CD8-positive, alpha-beta memory T cell (primary cell): ENCODE measurements around the gene GPR161. TPM values are rescaled to one million over a fixed set of nuclear protein-coding genes. Genes with fewer than 3 reads are reported as not detected.
A peak's percentile ranks its signal among the peaks of the same experiment; 100 is the strongest.
"Not testable (repeated sequence)": the region's sequence is repeated elsewhere in the genome, so short reads cannot be mapped to it uniquely, and the experiment has no call there.

Source experiments
- CTCF ChIA-PET: fragments of 350-600 bp; sonication (Branson Sonifier 250); formaldehyde crosslinking; loops from one replicate; lab custom pipeline; 2021; ENCODE audit warnings: antibody characterized with exemption; lab: Charles Lee
- POLR2A ChIA-PET: fragments of 350-600 bp; sonication (Branson Sonifier 250); formaldehyde crosslinking; loops from one replicate; lab custom pipeline; 2021; ENCODE audit warnings: antibody characterized with exemption; lab: Charles Lee
- DNase-seq, 5 donors: peaks; one replicate each; pipeline versions ENCODE4 v3.0.0 to v3.0.0-alpha.2; 2020 to 2022; ENCODE audit warnings: mixed read lengths in 1 of 5
- H3K27ac ChIP-seq: one replicate; pipeline ENCODE4 v1.7.0; 2013; ENCODE audit warnings: low read depth, mild to moderate bottlenecking, low read length, moderate library complexity
- H3K27me3 ChIP-seq: 2 replicates; pipeline ENCODE4 v1.7.0; 2013; ENCODE audit warnings: low read length, mild to moderate bottlenecking; ENCODE audit not compliant: insufficient read depth, poor library complexity, severe bottlenecking
- H3K36me3 ChIP-seq: 2 replicates; pipeline ENCODE4 v1.7.0; 2013; ENCODE audit warnings: mild to moderate bottlenecking, low read length, moderate library complexity; ENCODE audit not compliant: insufficient read depth
- H3K4me1 ChIP-seq: 2 replicates; pipeline ENCODE4 v1.7.0; 2013; ENCODE audit warnings: mild to moderate bottlenecking, low read length, moderate library complexity; ENCODE audit not compliant: insufficient read depth
- H3K4me3 ChIP-seq: 2 replicates; pipeline ENCODE4 v1.7.0; 2013; ENCODE audit warnings: mild to moderate bottlenecking, low read length
- H3K9me3 ChIP-seq: 2 replicates; pipeline ENCODE4 v1.7.0; 2013; ENCODE audit warnings: mild to moderate bottlenecking, low read length
- H3K27ac Mint-ChIP-seq, 8 donors: one replicate each; pipeline ENCODE4 v1.8.0; 2020 to 2021; ENCODE audit warnings: mixed read lengths in 8 of 8, mild to moderate bottlenecking in 6 of 8, inconsistent platforms in 3 of 8, moderate library complexity in 3 of 8
- H3K27me3 Mint-ChIP-seq, 2 donors: one replicate each; pipeline ENCODE4 v1.8.0; 2020 to 2021; ENCODE audit warnings: mixed read lengths in 2 of 2, mild to moderate bottlenecking in 1 of 2, moderate library complexity in 1 of 2
- H3K36me3 Mint-ChIP-seq, 3 donors: one replicate each; pipeline ENCODE4 v1.8.0; 2020 to 2021; ENCODE audit warnings: mixed read lengths in 3 of 3, inconsistent platforms in 1 of 3, mild to moderate bottlenecking in 1 of 3
- H3K4me1 Mint-ChIP-seq, 3 donors: one replicate each; pipeline ENCODE4 v1.8.0; 2020 to 2021; ENCODE audit warnings: mixed read lengths in 3 of 3, inconsistent platforms in 1 of 3, mild to moderate bottlenecking in 1 of 3
- H3K4me3 Mint-ChIP-seq, 7 donors: one replicate each; pipeline ENCODE4 v1.8.0; 2020 to 2021; ENCODE audit warnings: mixed read lengths in 7 of 7, mild to moderate bottlenecking in 6 of 7, moderate library complexity in 4 of 7, inconsistent platforms in 2 of 7
- H3K9me3 Mint-ChIP-seq, 5 donors: one replicate each; pipeline ENCODE4 v1.8.0; 2020 to 2022; ENCODE audit warnings: mixed read lengths in 5 of 5, mild to moderate bottlenecking in 3 of 5, moderate library complexity in 2 of 5, inconsistent platforms in 1 of 5
- polyA plus RNA-seq: library from polyadenylated mRNA; unstranded; fragments of 300-500 nt; fragmentation: Illumina TruSeq; gene quantifications from one replicate; pipeline ENCODE4 v1.2.3, GENCODE V29; 2021
- total RNA-seq, 2 experiments: library from RNA; stranded (reverse); gene quantifications; one replicate each; pipeline ENCODE4 v1.2.3, GENCODE V29; 2021

Gene GPR161
- total and polyA plus RNA-seq, 3 experiments from 2014 or later = 0.10 to 0.73 (median 0.48) TPM

DNA sequence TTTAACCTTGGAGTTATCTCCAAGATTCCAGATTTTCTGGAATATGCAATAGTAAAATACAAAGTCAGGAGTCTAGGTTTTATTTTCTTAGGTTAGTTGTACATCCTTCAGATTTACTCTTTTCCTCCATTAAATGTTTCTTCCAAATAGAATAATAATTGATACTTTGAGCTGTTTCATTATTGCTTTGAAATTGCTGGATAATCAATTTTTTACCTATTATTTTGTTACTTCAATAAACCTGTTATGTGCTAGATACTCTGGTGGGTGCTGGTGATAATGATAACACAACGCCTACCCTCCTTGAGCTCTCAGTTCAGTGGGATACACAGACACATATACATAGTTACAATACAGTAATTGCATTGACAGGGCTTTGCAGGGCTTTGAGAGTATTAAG, 79.4 kb downstream of the GPR161 start:
- H3K9me3 Mint-ChIP-seq = peaks cover 0 to 4% (median 2%) of the 10 kb centered on the region in 5 donors
- no peak overlapping the region for H3K4me3 Mint-ChIP-seq
- CTCF ChIA-PET = no interaction called here
- no peak overlapping the region for H3K27ac Mint-ChIP-seq
- no peaks in the 10 kb centered on the region for H3K27me3 Mint-ChIP-seq
- H3K4me1 Mint-ChIP-seq = peaks cover 14 to 23% (median 17%) of the 10 kb centered on the region in 3 donors
- H3K36me3 Mint-ChIP-seq = peaks cover 4 to 29% (median 4%) of the 10 kb centered on the region in 3 donors
- POLR2A ChIA-PET = no interaction called here
- no peak overlapping the region for H3K27ac ChIP-seq
- no peaks in the 10 kb centered on the region for H3K9me3 ChIP-seq
- H3K4me3 ChIP-seq = no peak overlapping the region
- no peaks in the 10 kb centered on the region for H3K4me1 ChIP-seq
- no peaks in the 10 kb centered on the region for H3K36me3 ChIP-seq
- no peak for DNase-seq
- no peaks in the 10 kb centered on the region for H3K27me3 ChIP-seq

GRCh38 chr1:168056152-168056551, 80.6 kb downstream of the GPR161 start:
- H3K4me3 ChIP-seq, POLR2A ChIA-PET, H3K36me3 ChIP-seq, H3K27me3 ChIP-seq, H3K27me3 Mint-ChIP-seq, H3K9me3 ChIP-seq, CTCF ChIA-PET, H3K9me3 Mint-ChIP-seq, DNase-seq, H3K4me3 Mint-ChIP-seq, H3K4me1 ChIP-seq, H3K27ac Mint-ChIP-seq, H3K27ac ChIP-seq: not testable (repeated sequence)
- Mint-ChIP-seq H3K4me1 (peaks cover 14 to 23% (median 17%) of the 10 kb centered on the region in 3 donors), H3K36me3 (peaks cover 4 to 32% (median 4%) of the 10 kb centered on the region in 3 donors)

DNA sequence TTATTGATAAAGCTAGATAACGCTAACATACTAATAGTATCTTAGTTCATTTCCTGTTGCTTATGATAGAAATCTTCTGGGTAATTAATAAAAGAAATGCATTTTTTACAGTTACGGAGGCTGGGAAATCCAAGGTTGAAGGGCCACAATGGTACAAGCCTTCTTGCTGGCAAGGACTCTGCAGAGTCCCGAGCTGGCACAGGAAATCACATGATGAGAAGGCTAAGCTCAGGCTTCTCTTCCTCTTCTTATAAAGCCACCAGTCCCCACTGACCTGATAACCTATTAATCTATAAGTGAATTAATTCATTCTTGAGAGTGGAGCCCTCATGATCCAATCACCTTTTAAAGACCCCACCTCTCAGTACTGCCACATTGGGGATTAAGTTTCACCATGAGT, 82.6 kb downstream of the GPR161 start:
- ChIA-PET POLR2A (no interaction called here), CTCF (no interaction called here)
- Histone ChIP-seq H3K9me3 (no peaks in the 10 kb centered on the region), H3K4me1 (no peaks in the 10 kb centered on the region), H3K36me3 (no peaks in the 10 kb centered on the region), H3K27ac (no peak overlapping the region), H3K27me3 (no peaks in the 10 kb centered on the region), H3K4me3 (no peak overlapping the region)
- DNase-seq = no peak
- Mint-ChIP-seq H3K4me3 (peak overlapping the region in 1 of 7 donors; percentile 29), H3K36me3 (peaks cover 3 to 34% (median 4%) of the 10 kb centered on the region in 3 donors), H3K27ac (peak overlapping the region in 2 of 8 donors; percentile 5 to 43), H3K4me1 (peaks cover 11 to 19% (median 17%) of the 10 kb centered on the region in 3 donors), H3K9me3 (peaks cover 0 to 4% (median 2%) of the 10 kb centered on the region in 5 donors), H3K27me3 (no peaks in the 10 kb centered on the region)

GRCh38 chr1:168053681-168054080, 83.0 kb downstream of the GPR161 start:
- Mint-ChIP-seq H3K9me3 (peaks cover 0 to 4% (median 2%) of the 10 kb centered on the region in 5 donors), H3K36me3 (peaks cover 3 to 35% (median 4%) of the 10 kb centered on the region in 3 donors), H3K27me3 (no peaks in the 10 kb centered on the region), H3K4me1 (peaks cover 11 to 19% (median 17%) of the 10 kb centered on the region in 3 donors), H3K27ac (peak overlapping the region in 3 of 8 donors; percentile 24 to 55 (median 43)), H3K4me3 (no peak overlapping the region)
- no peak for DNase-seq
- H3K9me3 ChIP-seq = no peaks in the 10 kb centered on the region
- ChIA-PET POLR2A (no interaction called here), CTCF (no interaction called here)
- no peak overlapping the region for H3K4me3 ChIP-seq
- H3K4me1 ChIP-seq = no peaks in the 10 kb centered on the region
- no peak overlapping the region for H3K27ac ChIP-seq
- H3K36me3 ChIP-seq = no peaks in the 10 kb centered on the region
- no peaks in the 10 kb centered on the region for H3K27me3 ChIP-seq

GRCh38 chr1:168050880-168051279, 85.8 kb downstream of the GPR161 start:
- H3K4me3 ChIP-seq = no peak overlapping the region
- Mint-ChIP-seq H3K9me3 (peaks cover 0 to 2% (median 2%) of the 10 kb centered on the region in 5 donors), H3K27ac (no peak overlapping the region), H3K4me1 (peaks cover 11 to 19% (median 17%) of the 10 kb centered on the region in 3 donors), H3K4me3 (no peak overlapping the region), H3K27me3 (no peaks in the 10 kb centered on the region), H3K36me3 (peaks cover 3 to 29% (median 7%) of the 10 kb centered on the region in 3 donors)
- H3K4me1 ChIP-seq = no peaks in the 10 kb centered on the region
- no peaks in the 10 kb centered on the region for H3K36me3 ChIP-seq
- no peaks in the 10 kb centered on the region for H3K27me3 ChIP-seq
- DNase-seq = no peak
- H3K9me3 ChIP-seq = no peaks in the 10 kb centered on the region
- no peak overlapping the region for H3K27ac ChIP-seq
- ChIA-PET POLR2A (no interaction called here), CTCF (no interaction called here)

GRCh38 chr1:168050307-168050706, 86.4 kb downstream of the GPR161 start:
- Histone ChIP-seq H3K27ac (no peak overlapping the region), H3K36me3 (no peaks in the 10 kb centered on the region), H3K4me1 (no peaks in the 10 kb centered on the region), H3K4me3 (no peak overlapping the region), H3K27me3 (no peaks in the 10 kb centered on the region), H3K9me3 (no peaks in the 10 kb centered on the region)
- Mint-ChIP-seq H3K27me3 (no peaks in the 10 kb centered on the region), H3K4me3 (no peak overlapping the region), H3K9me3 (no peaks in the 10 kb centered on the region), H3K4me1 (peaks cover 11 to 19% (median 17%) of the 10 kb centered on the region in 3 donors), H3K27ac (no peak overlapping the region), H3K36me3 (peaks cover 0 to 29% (median 7%) of the 10 kb centered on the region in 3 donors)
- DNase-seq = no peak
- CTCF ChIA-PET = no interaction called here
- POLR2A ChIA-PET = no interaction called here

- H3K27me3 ChIP-seq = no peaks in the 10 kb centered on the region
- H3K27me3 Mint-ChIP-seq = no peaks in the 10 kb centered on the region
- CTCF ChIA-PET = no interaction called here
Observed at GRCh38 chr1:168045311-168045710, 91.4 kb downstream of the GPR161 start.

GRCh38 chr1:168042362-168042761, 94.4 kb downstream of the GPR161 start:
- H3K4me1 Mint-ChIP-seq = no peaks in the 10 kb centered on the region
- peaks cover 11 to 38% (median 25%) of the 10 kb centered on the region in 3 donors for H3K36me3 Mint-ChIP-seq
- Histone ChIP-seq H3K4me1 (no peaks in the 10 kb centered on the region), H3K36me3 (peaks cover 6% of the 10 kb centered on the region), H3K27me3 (no peaks in the 10 kb centered on the region), H3K4me3 (no peak overlapping the region), H3K27ac (no peak overlapping the region), H3K9me3 (no peaks in the 10 kb centered on the region)
- H3K9me3 Mint-ChIP-seq = no peaks in the 10 kb centered on the region
- no peak overlapping the region for H3K27ac Mint-ChIP-seq
- POLR2A ChIA-PET = no interaction called here
- H3K27me3 Mint-ChIP-seq = peaks cover 0 to 2% of the 10 kb centered on the region in 2 donors
- no peak for DNase-seq
- CTCF ChIA-PET = no interaction called here
- no peak overlapping the region for H3K4me3 Mint-ChIP-seq

More at GRCh38 chr1:168045311-168045710, 91.4 kb downstream of the GPR161 start:
- no peak overlapping the region for H3K4me3 ChIP-seq
- H3K9me3 Mint-ChIP-seq = no peaks in the 10 kb centered on the region
- no peaks in the 10 kb centered on the region for H3K4me1 Mint-ChIP-seq
- H3K27ac Mint-ChIP-seq = no peak overlapping the region
- H3K36me3 Mint-ChIP-seq = peaks cover 11 to 45% (median 25%) of the 10 kb centered on the region in 3 donors
- no peak overlapping the region for H3K4me3 Mint-ChIP-seq
- H3K27ac ChIP-seq = no peak overlapping the region
- H3K9me3 ChIP-seq = no peaks in the 10 kb centered on the region
- no peak for DNase-seq
- POLR2A ChIA-PET = no interaction called here
- H3K4me1 ChIP-seq = no peaks in the 10 kb centered on the region
- peaks cover 6% of the 10 kb centered on the region for H3K36me3 ChIP-seq
